Endothelial cell of umbilical vein (primary cell): ENCODE results near the gene HS6ST2. TPM values are rescaled to one million over a fixed set of nuclear protein-coding genes. Genes with fewer than 3 reads are reported as not detected.

Source experiments
- BruUV-seq: library from RNA; stranded (reverse); fragments of 400-500 nt; replicated peaks from 2 replicates; lab custom pipeline; 2021; lab: Mats Ljungman, UMichigan
- CTCF ChIA-PET: fragments of 300-600, 350-600 bp; sonication (Branson Sonifier 250); formaldehyde crosslinking; loops from one replicate; lab custom pipeline; 2021; ENCODE audit warnings: antibody characterized with exemption, inconsistent platforms; lab: Charles Lee
- POLR2A ChIA-PET: fragments of 300-600, 350-600 bp; sonication (Branson Sonifier 250); formaldehyde crosslinking; loops from one replicate; lab custom pipeline; 2021; ENCODE audit warnings: antibody characterized with exemption, inconsistent platforms; lab: Charles Lee
- DNase-seq: peaks from one replicate; pipeline ENCODE4 v3.0.0-alpha.2; 2011; ENCODE audit warnings: low read depth, low spot score
- FAIRE-seq: peaks from 2 replicates; lab custom pipeline; 2011; peaks lifted over from hg19 to GRCh38; lab: Jason Lieb, UNC
- H2AFZ ChIP-seq: 2 replicates; pipeline ENCODE4 v1.6.0; 2012; ENCODE audit warnings: low read depth, low read length, control low read depth, inconsistent platforms
- H3K27ac ChIP-seq: 2 replicates; pipeline ENCODE4 v1.5.1; 2011; ENCODE audit warnings: low read depth, mild to moderate bottlenecking, control low read depth, low read length, moderate library complexity; ENCODE audit not compliant: insufficient read depth
- H3K27me3 ChIP-seq, 2 experiments: 2 replicates each; pipeline versions ENCODE4 v1.6.0 to v1.6.1; 2011; ENCODE audit warnings: low read length in 2 of 2, mixed read lengths in 1 of 2; ENCODE audit not compliant: control insufficient read depth in 2 of 2, insufficient read depth in 2 of 2
- H3K36me3 ChIP-seq, 2 experiments: 2 replicates in 1 of 2; 3 replicates in 1 of 2; pipeline ENCODE4 v1.5.1; 2011; ENCODE audit warnings: low read length in 2 of 2, mild to moderate bottlenecking in 1 of 2, moderate library complexity in 1 of 2; ENCODE audit not compliant: control insufficient read depth in 2 of 2, insufficient read depth in 2 of 2; ENCODE audit errors: extremely low read depth in 1 of 2
- H3K4me1 ChIP-seq: 3 replicates; pipeline ENCODE4 v1.5.1; 2011; ENCODE audit warnings: mild to moderate bottlenecking, low read length; ENCODE audit not compliant: control insufficient read depth, insufficient read depth; ENCODE audit errors: extremely low read depth
- H3K4me2 ChIP-seq: 2 replicates; pipeline ENCODE4 v1.6.1; 2011; ENCODE audit warnings: low read length, control low read depth, mixed read lengths; ENCODE audit not compliant: insufficient read depth
- H3K4me3 ChIP-seq, 3 experiments: fragments of 200-600 bp in 1 of 3; sonication (generic), shearing (Covaris generic) in 1 of 3; replicated peaks in 1 of 3; 2 replicates each; pipeline ENCODE4 v1.5.1; 2011 to 2016; ENCODE audit warnings: control low read depth in 3 of 3, low read length in 3 of 3, mild to moderate bottlenecking in 2 of 3, inconsistent platforms in 1 of 3, low read depth in 1 of 3, moderate library complexity in 1 of 3; ENCODE audit not compliant: insufficient read depth in 1 of 3
- H3K79me2 ChIP-seq: 2 replicates; pipeline ENCODE4 v1.6.0; 2012; ENCODE audit warnings: low read length, inconsistent platforms; ENCODE audit not compliant: control insufficient read depth, insufficient read depth
- H3K9ac ChIP-seq: replicated peaks from 2 replicates; pipeline ENCODE3; 2011; ENCODE audit warnings: low read length, control low read depth; ENCODE audit not compliant: insufficient read depth; ENCODE audit errors: extremely low read depth
- H3K9me1 ChIP-seq: replicated peaks from 3 replicates; pipeline ENCODE4 v1.6.0; 2011; ENCODE audit warnings: mild to moderate bottlenecking, low read length; ENCODE audit not compliant: control insufficient read depth, insufficient read depth; ENCODE audit errors: extremely low read depth
- H3K9me3 ChIP-seq: replicated peaks from 2 replicates; pipeline ENCODE4 v1.5.1; 2012; ENCODE audit warnings: low read length, inconsistent platforms; ENCODE audit not compliant: control insufficient read depth, insufficient read depth
- H4K20me1 ChIP-seq: replicated peaks from 2 replicates; pipeline ENCODE3; 2011; ENCODE audit warnings: mild to moderate bottlenecking, low read length; ENCODE audit not compliant: control insufficient read depth, insufficient read depth; ENCODE audit errors: extremely low read depth
- EZH2 ChIP-seq: IDR thresholded peaks from 2 replicates; pipeline ENCODE4 v1.6.1; 2012; ENCODE audit warnings: borderline replicate concordance, low read depth, mild to moderate bottlenecking, moderate library complexity, low read length, inconsistent platforms; ENCODE audit not compliant: severe bottlenecking
- FOS ChIP-seq: IDR thresholded peaks from 2 replicates; pipeline ENCODE4 v1.6.1; 2011; ENCODE audit warnings: mild to moderate bottlenecking, low read length, moderate library complexity, borderline replicate concordance; ENCODE audit not compliant: insufficient read depth
- GATA2 ChIP-seq: IDR thresholded peaks from 2 replicates; pipeline ENCODE4 v1.7.0; 2011; ENCODE audit warnings: low read depth, mild to moderate bottlenecking, moderate library complexity, mixed read lengths, low read length; ENCODE audit not compliant: insufficient read length, insufficient read depth
- JUN ChIP-seq: IDR thresholded peaks from 2 replicates; pipeline ENCODE4 v1.6.1; 2011; ENCODE audit warnings: borderline replicate concordance, low read depth; ENCODE audit not compliant: insufficient read length, insufficient read depth
- MYC ChIP-seq: IDR thresholded peaks from one replicate; pipeline ENCODE4 v1.6.1; 2011; ENCODE audit warnings: mild to moderate bottlenecking, low read depth, low read length
- POLR2A ChIP-seq: IDR thresholded peaks from 2 replicates; pipeline ENCODE4 v1.6.1; 2012; ENCODE audit warnings: low read depth, mild to moderate bottlenecking, control low read depth, low read length
- POLR2AphosphoS5 ChIP-seq: IDR thresholded peaks from 2 replicates; pipeline ENCODE4 v1.6.1; 2012; ENCODE audit warnings: low read depth, mild to moderate bottlenecking, control low read depth, low read length, moderate library complexity; ENCODE audit not compliant: insufficient read depth
- dilution Hi-C: fragments of 300-500 bp; cut with MboI; formaldehyde crosslinking; loops from one replicate; pipeline ENCODE4 v1.15.0; 2019; ENCODE audit warnings: low sequenced_read_pairs; ENCODE audit not compliant: extremely low pct_ligation_motif_present
- intact Hi-C: fragments of 100-400 bp; cut with micrococcal nuclease; formaldehyde crosslinking; loops from one replicate; pipeline ENCODE4 v1.10.0; 2022
- polyA plus RNA-seq, 4 experiments: library from polyadenylated mRNA; depleted of rRNA in 3 of 4; stranded (reverse) in 3 of 4; unstranded in 1 of 4; fragments of >200 nt; gene quantifications; 2 replicates each; pipeline versions ENCODE4 v1.2.1 to v1.2.3, GENCODE V29; 2011 to 2012; ENCODE audit warnings: missing spikeins in 1 of 4
- total RNA-seq: library from RNA; stranded (reverse); gene quantifications from 2 replicates; pipeline ENCODE4 v1.2.3, GENCODE V29; 2021
- TF ChIP-seq, protein P1 (sequence below), 2 donors: IDR thresholded peaks; 1 replicate in 1 of 2; 2 replicates in 1 of 2; pipeline ENCODE4 v1.5.1; 2011; ENCODE audit warnings: low read length in 2 of 2, mild to moderate bottlenecking in 2 of 2, moderate library complexity in 2 of 2, control low read depth in 1 of 2, inconsistent platforms in 1 of 2, low read depth in 1 of 2; ENCODE audit not compliant: insufficient read depth in 1 of 2; ENCODE audit errors: extremely low read depth in 1 of 2
- TF ChIP-seq, protein P2 (sequence below): IDR thresholded peaks from 2 replicates; pipeline ENCODE4 v1.6.1; 2011; ENCODE audit not compliant: insufficient read depth, insufficient read length

The HS6ST2 gene
- total and polyA plus RNA-seq, 2 donors (not counting 3 experiments of a cell fraction or from before 2014, with no cell fraction given): 0.49 to 0.84 TPM

DNA sequence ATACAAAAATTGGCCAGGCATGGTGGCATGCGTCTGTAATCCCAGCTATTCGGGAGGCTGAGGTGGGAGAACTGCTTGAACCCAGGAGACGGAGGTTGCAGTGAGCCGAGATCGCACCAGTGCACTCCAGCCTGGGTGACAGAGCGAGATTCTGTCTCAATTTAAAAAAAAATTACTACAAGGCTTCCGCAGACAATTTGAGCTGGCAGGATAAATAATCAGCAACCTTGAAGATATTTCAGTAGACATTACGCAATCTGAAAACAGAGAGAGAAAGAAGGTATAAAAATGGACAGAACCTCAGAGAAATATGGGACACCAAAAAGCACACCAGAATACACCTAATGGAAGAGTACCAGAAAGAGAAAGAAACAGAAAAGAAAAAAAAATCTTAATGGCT, 25.3 kb downstream of the HS6ST2 start:
- Histone ChIP-seq H3K4me1 (no peaks in the 10 kb centered on the region), H3K9me3 (no peaks in the 10 kb centered on the region), H3K9ac (no peak overlapping the region), H3K9me1 (no peaks in the 10 kb centered on the region), H3K27me3 (no peaks in the 10 kb centered on the region), H3K4me2 (no peak overlapping the region), H3K4me3 (no peak overlapping the region), H3K79me2 (no peaks in the 10 kb centered on the region), H2AFZ (no peak overlapping the region), H4K20me1 (no peaks in the 10 kb centered on the region), H3K36me3 (no peaks in the 10 kb centered on the region), H3K27ac (no peak overlapping the region)
- DNase-seq: no peak
- ChIA-PET POLR2A (no interaction called here), CTCF (interaction anchor here (1.5 kb wide), 1 partner anchor 10 kb away, joined by 4 read pairs; no protein-coding TSS in a partner anchor)
- intact Hi-C loops (no loop called here), dilution Hi-C loops (no loop called here)
- no peak for FAIRE-seq
- BruUV-seq: no TSS peak
- TF ChIP-seq, protein P1, sequence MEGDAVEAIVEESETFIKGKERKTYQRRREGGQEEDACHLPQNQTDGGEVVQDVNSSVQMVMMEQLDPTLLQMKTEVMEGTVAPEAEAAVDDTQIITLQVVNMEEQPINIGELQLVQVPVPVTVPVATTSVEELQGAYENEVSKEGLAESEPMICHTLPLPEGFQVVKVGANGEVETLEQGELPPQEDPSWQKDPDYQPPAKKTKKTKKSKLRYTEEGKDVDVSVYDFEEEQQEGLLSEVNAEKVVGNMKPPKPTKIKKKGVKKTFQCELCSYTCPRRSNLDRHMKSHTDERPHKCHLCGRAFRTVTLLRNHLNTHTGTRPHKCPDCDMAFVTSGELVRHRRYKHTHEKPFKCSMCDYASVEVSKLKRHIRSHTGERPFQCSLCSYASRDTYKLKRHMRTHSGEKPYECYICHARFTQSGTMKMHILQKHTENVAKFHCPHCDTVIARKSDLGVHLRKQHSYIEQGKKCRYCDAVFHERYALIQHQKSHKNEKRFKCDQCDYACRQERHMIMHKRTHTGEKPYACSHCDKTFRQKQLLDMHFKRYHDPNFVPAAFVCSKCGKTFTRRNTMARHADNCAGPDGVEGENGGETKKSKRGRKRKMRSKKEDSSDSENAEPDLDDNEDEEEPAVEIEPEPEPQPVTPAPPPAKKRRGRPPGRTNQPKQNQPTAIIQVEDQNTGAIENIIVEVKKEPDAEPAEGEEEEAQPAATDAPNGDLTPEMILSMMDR (IDR thresholded peaks at IDR 0.05; ENCODE audit: extremely low read depth in 1 of 2, insufficient read depth in 1 of 2, low read depth in 1 of 2, low read length in 2 of 2): no peak
- TF ChIP-seq POLR2A (no peak), JUN (no peak), EZH2 (no peak), MYC (no peak), FOS (no peak), GATA2 (no peak), POLR2AphosphoS5 (no peak)
- TF ChIP-seq, protein P2, sequence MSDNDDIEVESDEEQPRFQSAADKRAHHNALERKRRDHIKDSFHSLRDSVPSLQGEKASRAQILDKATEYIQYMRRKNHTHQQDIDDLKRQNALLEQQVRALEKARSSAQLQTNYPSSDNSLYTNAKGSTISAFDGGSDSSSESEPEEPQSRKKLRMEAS: no peak
